ENCODE results near the gene MAP2K3.

DNA sequence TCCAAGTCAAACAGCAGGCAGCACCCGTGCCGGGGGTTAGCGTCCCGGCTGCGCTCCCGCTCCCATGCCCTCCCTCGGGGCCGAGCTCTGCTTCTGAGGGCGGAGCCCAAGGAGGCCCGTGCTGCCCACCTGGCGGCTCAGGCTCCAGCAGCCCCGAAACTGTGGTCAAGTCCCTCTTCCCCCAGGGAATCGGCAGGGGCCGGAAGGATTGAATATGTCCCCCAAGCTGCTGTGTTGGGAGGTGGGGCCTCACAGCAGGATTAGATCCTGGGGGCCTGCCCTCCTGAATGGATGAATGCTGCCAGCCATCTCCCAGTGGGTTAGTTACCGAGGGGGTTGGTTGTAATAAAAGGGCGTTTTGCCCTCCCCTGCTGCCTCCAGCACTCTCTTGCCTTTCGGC lies 33.9 kb downstream of the MAP2K3 start:
- TF ChIP-seq, protein P1, sequence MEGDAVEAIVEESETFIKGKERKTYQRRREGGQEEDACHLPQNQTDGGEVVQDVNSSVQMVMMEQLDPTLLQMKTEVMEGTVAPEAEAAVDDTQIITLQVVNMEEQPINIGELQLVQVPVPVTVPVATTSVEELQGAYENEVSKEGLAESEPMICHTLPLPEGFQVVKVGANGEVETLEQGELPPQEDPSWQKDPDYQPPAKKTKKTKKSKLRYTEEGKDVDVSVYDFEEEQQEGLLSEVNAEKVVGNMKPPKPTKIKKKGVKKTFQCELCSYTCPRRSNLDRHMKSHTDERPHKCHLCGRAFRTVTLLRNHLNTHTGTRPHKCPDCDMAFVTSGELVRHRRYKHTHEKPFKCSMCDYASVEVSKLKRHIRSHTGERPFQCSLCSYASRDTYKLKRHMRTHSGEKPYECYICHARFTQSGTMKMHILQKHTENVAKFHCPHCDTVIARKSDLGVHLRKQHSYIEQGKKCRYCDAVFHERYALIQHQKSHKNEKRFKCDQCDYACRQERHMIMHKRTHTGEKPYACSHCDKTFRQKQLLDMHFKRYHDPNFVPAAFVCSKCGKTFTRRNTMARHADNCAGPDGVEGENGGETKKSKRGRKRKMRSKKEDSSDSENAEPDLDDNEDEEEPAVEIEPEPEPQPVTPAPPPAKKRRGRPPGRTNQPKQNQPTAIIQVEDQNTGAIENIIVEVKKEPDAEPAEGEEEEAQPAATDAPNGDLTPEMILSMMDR (IDR thresholded peaks at IDR 0.05): no peak
- no peak for TF ChIP-seq POLR2A (IDR thresholded peaks at IDR 0.05)
